ENCODE measurements around the gene NID1.

DNA sequence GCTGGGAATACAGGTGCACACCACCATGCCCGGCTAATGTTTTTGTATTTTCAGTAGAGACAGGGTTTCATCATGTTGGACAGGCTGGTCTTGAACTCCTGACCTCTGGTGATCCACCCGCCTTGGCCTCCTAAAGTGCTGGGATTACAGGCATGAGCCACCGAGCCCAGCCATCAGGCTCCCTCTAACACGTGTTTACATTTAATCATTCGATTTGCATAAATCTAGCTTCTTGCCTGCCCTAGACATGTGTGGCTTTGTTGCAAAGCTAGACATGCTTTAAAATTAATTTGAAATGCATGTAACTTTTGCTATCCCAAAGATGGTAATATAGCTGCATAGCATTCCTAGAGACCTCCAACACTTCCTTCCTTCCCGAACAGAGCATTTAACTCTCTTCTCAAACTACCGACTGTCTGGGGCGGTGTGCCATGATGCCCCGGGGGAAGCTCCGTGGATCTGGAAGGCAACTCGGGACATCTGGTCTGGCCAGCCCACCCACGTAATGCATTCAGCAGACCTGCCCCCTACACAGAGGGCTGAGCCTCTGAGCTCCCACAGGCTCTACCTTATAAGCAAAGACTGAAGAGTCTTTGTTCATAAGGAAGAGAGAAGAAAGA is 34.6 kb upstream of the NID1 start:
- TF ChIP-seq, protein P1, sequence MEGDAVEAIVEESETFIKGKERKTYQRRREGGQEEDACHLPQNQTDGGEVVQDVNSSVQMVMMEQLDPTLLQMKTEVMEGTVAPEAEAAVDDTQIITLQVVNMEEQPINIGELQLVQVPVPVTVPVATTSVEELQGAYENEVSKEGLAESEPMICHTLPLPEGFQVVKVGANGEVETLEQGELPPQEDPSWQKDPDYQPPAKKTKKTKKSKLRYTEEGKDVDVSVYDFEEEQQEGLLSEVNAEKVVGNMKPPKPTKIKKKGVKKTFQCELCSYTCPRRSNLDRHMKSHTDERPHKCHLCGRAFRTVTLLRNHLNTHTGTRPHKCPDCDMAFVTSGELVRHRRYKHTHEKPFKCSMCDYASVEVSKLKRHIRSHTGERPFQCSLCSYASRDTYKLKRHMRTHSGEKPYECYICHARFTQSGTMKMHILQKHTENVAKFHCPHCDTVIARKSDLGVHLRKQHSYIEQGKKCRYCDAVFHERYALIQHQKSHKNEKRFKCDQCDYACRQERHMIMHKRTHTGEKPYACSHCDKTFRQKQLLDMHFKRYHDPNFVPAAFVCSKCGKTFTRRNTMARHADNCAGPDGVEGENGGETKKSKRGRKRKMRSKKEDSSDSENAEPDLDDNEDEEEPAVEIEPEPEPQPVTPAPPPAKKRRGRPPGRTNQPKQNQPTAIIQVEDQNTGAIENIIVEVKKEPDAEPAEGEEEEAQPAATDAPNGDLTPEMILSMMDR (conservative IDR thresholded peaks at IDR 0.05; ENCODE audit: low read length), result no peak
- TF ChIP-seq EZH2phosphoT487 (IDR thresholded peaks at IDR 0.05; ENCODE audit: borderline replicate concordance, low read depth, low read length), result no peak

All from OCI-LY7 (cell line).